Gastroesophageal sphincter (tissue), 4 donors: ENCODE results near the gene CMC1. TPM values are rescaled to one million over a fixed set of nuclear protein-coding genes. Genes with fewer than 3 reads are reported as not detected.

ENCODE experiments used
- ATAC-seq: fragments of 150-250 bp; one replicate; pipeline ENCODE4 v1.9.1; 2016; ENCODE audit warnings: mild to moderate bottlenecking, moderate library complexity
- H3K27ac ChIP-seq, 4 donors: fragments of 200-600 bp; sonication (generic) in 3 of 4; 1 replicate in 3 of 4; 2 replicates in 1 of 4; pipeline ENCODE4 v1.5.1; 2016 to 2019
- H3K27me3 ChIP-seq: fragments of 200-600 bp; sonication (generic); one replicate; pipeline ENCODE4 v1.5.1; 2019
- H3K36me3 ChIP-seq, 2 donors: fragments of 200-600 bp; sonication (generic); one replicate each; pipeline ENCODE4 v1.5.1; 2019; ENCODE audit warnings: control low read depth in 1 of 2
- H3K4me1 ChIP-seq, 3 donors: fragments of 200-600 bp; sonication (generic); 1 replicate in 2 of 3; 2 replicates in 1 of 3; pipeline ENCODE4 v1.5.1; 2016 to 2019; ENCODE audit warnings: control low read depth in 2 of 3
- H3K4me3 ChIP-seq, 2 donors: fragments of 200-600 bp; sonication (generic); one replicate each; pipeline ENCODE4 v1.5.1; 2019; ENCODE audit warnings: mild to moderate bottlenecking in 1 of 2, moderate library complexity in 1 of 2
- H3K9me3 ChIP-seq, 3 donors: fragments of 200-600 bp; sonication (generic); one replicate each; pipeline ENCODE4 v1.5.1; 2017 to 2019; ENCODE audit warnings: control low read depth in 2 of 3
- CTCF ChIP-seq, 4 experiments: fragments of 200-600 bp in 2 of 4; fragments of 450-650 bp in 2 of 4; sonication (generic) in 1 of 4; IDR thresholded peaks; one replicate each; pipeline ENCODE4 v1.5.1; 2017 to 2019; ENCODE audit warnings: antibody characterized with exemption in 4 of 4, mild to moderate bottlenecking in 2 of 4, moderate library complexity in 2 of 4
- EP300 ChIP-seq: sonication (generic); formaldehyde crosslinking; IDR thresholded peaks from one replicate; pipeline ENCODE4 v1.6.1; 2017; ENCODE audit warnings: antibody characterized with exemption, mild to moderate bottlenecking
- POLR2A ChIP-seq, 2 donors: fragments of 450-650 bp; IDR thresholded peaks; one replicate each; pipeline ENCODE4 v1.6.1; 2017; ENCODE audit warnings: antibody characterized with exemption in 2 of 2, mild to moderate bottlenecking in 2 of 2, moderate library complexity in 1 of 2
- POLR2AphosphoS5 ChIP-seq: sonication (generic); formaldehyde crosslinking; IDR thresholded peaks from one replicate; pipeline ENCODE4 v1.6.1; 2017; ENCODE audit warnings: antibody characterized with exemption
- WGBS, 2 donors: methylation state at CpG; one replicate each; pipeline ENCODE4 v1.1.5; 2018; ENCODE audit warnings: low coverage in 1 of 2; 5-methylcytosine and 5-hydroxymethylcytosine counted together
- total RNA-seq, 4 donors: library from RNA; depleted of rRNA; stranded (reverse); fragments of >200 nt; gene quantifications; one replicate each; pipeline ENCODE4 v1.1.0, GENCODE V29; 2016

Gene CMC1
- total RNA-seq, 4 donors from 2014 or later, result 6.5 to 30.5 (median 19.5) TPM

GRCh38 chr3:28247286-28247685, 5.9 kb downstream of the CMC1 start:
- ATAC-seq, result no peak
- no peak for TF ChIP-seq POLR2AphosphoS5
- TF ChIP-seq CTCF (IDR thresholded peaks at IDR 0.05), result no peak
- no peak for TF ChIP-seq POLR2A (IDR thresholded peaks at IDR 0.05)
- TF ChIP-seq EP300, result no peak
- WGBS, 2 donors, result 60 to 85% methylated on average over 1 of the region's 1 CpG
- Histone ChIP-seq H3K4me3 (no peak overlapping the region), H3K27ac (no peak overlapping the region), H3K27me3 (no peaks in the 10 kb centered on the region), H3K36me3 (no peaks in the 10 kb centered on the region), H3K4me1 (peaks cover 2 to 31% (median 4%) of the 10 kb centered on the region in 3 donors), H3K9me3 (no peaks in the 10 kb centered on the region)

- Histone ChIP-seq H3K27me3 (no peaks in the 10 kb centered on the region), H3K4me3 (no peak overlapping the region), H3K36me3 (no peaks in the 10 kb centered on the region), H3K4me1 (peaks cover 0 to 13% (median 0%) of the 10 kb centered on the region in 3 donors), H3K9me3 (no peaks in the 10 kb centered on the region), H3K27ac (no peak overlapping the region)
- 8 to 61% methylated on average over 2 to 3 of the region's 3 CpGs for WGBS, 2 donors
- TF ChIP-seq EP300, result no peak
- TF ChIP-seq POLR2AphosphoS5, result no peak
- no peak for TF ChIP-seq POLR2A (IDR thresholded peaks at IDR 0.05)
- no peak for TF ChIP-seq CTCF (IDR thresholded peaks at IDR 0.05)
- no peak for ATAC-seq
Measured at GRCh38 chr3:28250999-28251398, 9.6 kb downstream of the CMC1 start.

GRCh38 chr3:28252001-28252431, 10.6 kb downstream of the CMC1 start:
- Histone ChIP-seq H3K4me1 (peaks cover 0 to 13% (median 0%) of the 10 kb centered on the region in 3 donors), H3K27ac (no peak overlapping the region), H3K9me3 (no peaks in the 10 kb centered on the region), H3K27me3 (no peaks in the 10 kb centered on the region), H3K36me3 (no peaks in the 10 kb centered on the region), H3K4me3 (no peak overlapping the region)
- TF ChIP-seq EP300, result no peak
- TF ChIP-seq POLR2AphosphoS5, result no peak
- no peak for TF ChIP-seq POLR2A (IDR thresholded peaks at IDR 0.05)
- TF ChIP-seq CTCF (IDR thresholded peaks at IDR 0.05), result no peak
- ATAC-seq, result no peak
- WGBS, 2 donors, result 85 to 92% methylated on average over 3 of the region's 3 CpGs

- Histone ChIP-seq H3K36me3 (no peaks in the 10 kb centered on the region), H3K4me3 (no peak overlapping the region), H3K4me1 (peaks cover 0 to 13% (median 0%) of the 10 kb centered on the region in 3 donors), H3K9me3 (no peaks in the 10 kb centered on the region), H3K27me3 (no peaks in the 10 kb centered on the region), H3K27ac (no peak overlapping the region)
- ATAC-seq, result no peak
- WGBS, 2 donors, result 84 to 94% methylated on average over 7 to 8 of the region's 9 CpGs
- TF ChIP-seq EP300 (no peak), POLR2AphosphoS5 (no peak), CTCF (IDR thresholded peaks at IDR 0.05) (no peak), POLR2A (IDR thresholded peaks at IDR 0.05) (no peak)
Measured at GRCh38 chr3:28253040-28253715, 11.8 kb downstream of the CMC1 start.

GRCh38 chr3:28262001-28262400, 20.6 kb downstream of the CMC1 start:
- ATAC-seq, result no peak
- no peak overlapping the region for H3K27ac ChIP-seq
- no peaks in the 10 kb centered on the region for H3K4me1 ChIP-seq
- no peaks in the 10 kb centered on the region for H3K9me3 ChIP-seq
- no peak overlapping the region for H3K4me3 ChIP-seq
- H3K27me3 ChIP-seq, result no peaks in the 10 kb centered on the region
- TF ChIP-seq POLR2A (IDR thresholded peaks at IDR 0.05) (no peak), CTCF (IDR thresholded peaks at IDR 0.05) (no peak), EP300 (no peak), POLR2AphosphoS5 (no peak)
- H3K36me3 ChIP-seq, result peaks cover 0 to 10% of the 10 kb centered on the region in 2 donors
